HL-60 (cell line): ENCODE results near the gene RNF6.

ENCODE experiments used
- DNase-seq, 2 experiments: peaks; one replicate each; pipeline ENCODE4 v3.0.0-alpha.2; 2010 to 2020; ENCODE audit warnings: low read depth in 1 of 2, low spot score in 1 of 2
- H3K27ac ChIP-seq: fragments of 250-450 bp; sonication (Bioruptor Pico); replicated peaks from 2 replicates; pipeline ENCODE4 v1.5.1; 2020; ENCODE audit warnings: mild to moderate bottlenecking, moderate library complexity
- H3K27me3 ChIP-seq: fragments of 250-450 bp; sonication (Bioruptor Pico); 2 replicates; pipeline ENCODE4 v1.5.1; 2021; ENCODE audit warnings: mild to moderate bottlenecking, moderate library complexity; ENCODE audit not compliant: insufficient read depth, poor library complexity, severe bottlenecking
- H3K4me3 ChIP-seq: replicated peaks from 2 replicates; pipeline ENCODE4 v1.5.1; 2011; ENCODE audit warnings: mild to moderate bottlenecking, control low read depth, low read length; ENCODE audit not compliant: insufficient read depth
- CTCF ChIP-seq: IDR thresholded peaks from one replicate; pipeline ENCODE4 v1.5.1; 2011; ENCODE audit warnings: low read length, control low read depth, inconsistent platforms; ENCODE audit not compliant: insufficient read depth
- GABPA ChIP-seq: IDR thresholded peaks from 2 replicates; pipeline ENCODE4 v1.6.1; 2012; ENCODE audit warnings: low read depth
- POLR2AphosphoS5 ChIP-seq: IDR thresholded peaks from 2 replicates; pipeline ENCODE4 v1.6.1; 2012; ENCODE audit warnings: low read depth
- REST ChIP-seq: IDR thresholded peaks from 2 replicates; pipeline ENCODE4 v1.6.1; 2012; ENCODE audit warnings: low read depth; ENCODE audit not compliant: insufficient replicate concordance
- SPI1 ChIP-seq: IDR thresholded peaks from 2 replicates; pipeline ENCODE4 v1.6.1; 2012; ENCODE audit warnings: low read depth, mild to moderate bottlenecking, borderline replicate concordance

RNF6 gene

GRCh38 chr13:26225896-26226617 is 3.9 kb upstream of the RNF6 start:
- H3K27me3 ChIP-seq = no peaks in the 10 kb centered on the region
- no peak for DNase-seq
- no peak overlapping the region for H3K4me3 ChIP-seq
- no peak overlapping the region for H3K27ac ChIP-seq
- no peak for TF ChIP-seq SPI1
- TF ChIP-seq REST = no peak
- no peak for TF ChIP-seq GABPA
- TF ChIP-seq POLR2AphosphoS5 = no peak
- no peak for TF ChIP-seq CTCF

- TF ChIP-seq REST = no peak
- no peak for TF ChIP-seq CTCF
- no peak for TF ChIP-seq SPI1
- no peak; the same call in 1 of the 2 replicates for TF ChIP-seq GABPA
- no peak for TF ChIP-seq POLR2AphosphoS5
- Histone ChIP-seq H3K4me3 (peak overlapping the region; percentile 63), H3K27me3 (no peaks in the 10 kb centered on the region), H3K27ac (peak overlapping the region; percentile 98)
- no peak for DNase-seq
Observed at GRCh38 chr13:26222520-26223046, 469 bp upstream of the RNF6 start.

- H3K4me3 ChIP-seq = peak overlapping the region; percentile 63
- H3K27me3 ChIP-seq = no peaks in the 10 kb centered on the region
- peak overlapping the region; percentile 98 for H3K27ac ChIP-seq
- TF ChIP-seq SPI1 (no peak), CTCF (no peak), POLR2AphosphoS5 (no peak), GABPA (no peak), REST (no peak)
- DNase-seq = no peak
Observed at GRCh38 chr13:26221399-26221720, 754 bp downstream of the RNF6 start.
